Measurements from ENCODE around the gene GPR84. TPM values are rescaled to one million over a fixed set of nuclear protein-coding genes. Genes with fewer than 3 reads are reported as not detected.

The GPR84 gene
- total RNA-seq, 1 donor from 2014 or later = not detected

DNA sequence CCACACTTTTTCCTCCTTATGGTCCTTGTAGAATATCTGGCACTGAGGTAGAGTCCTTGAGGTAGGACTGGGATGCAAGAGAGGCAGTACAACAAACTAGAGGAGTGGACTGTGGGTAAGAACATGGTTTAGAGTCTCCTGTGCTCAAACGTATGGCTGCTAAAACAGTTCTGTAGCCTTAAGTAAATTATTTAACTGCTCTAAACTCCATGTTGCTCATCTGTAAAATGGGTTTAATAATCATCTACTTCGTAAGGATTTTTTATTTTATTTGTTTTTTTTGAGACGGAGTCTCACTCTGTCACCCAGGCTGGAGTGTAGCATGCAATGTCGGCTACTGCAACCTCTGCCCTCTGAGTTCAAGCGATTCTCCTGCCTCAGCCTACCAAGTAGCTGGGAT is 42.9 kb downstream of the GPR84 start:
- no peaks in the 10 kb centered on the region for H3K27me3 ChIP-seq
- H3K9me3 ChIP-seq = no peaks in the 10 kb centered on the region
- H3K4me3 ChIP-seq = no peak overlapping the region
- intact Hi-C loops (cut with DNase I) = no loop called here
- TF ChIP-seq, protein P1, sequence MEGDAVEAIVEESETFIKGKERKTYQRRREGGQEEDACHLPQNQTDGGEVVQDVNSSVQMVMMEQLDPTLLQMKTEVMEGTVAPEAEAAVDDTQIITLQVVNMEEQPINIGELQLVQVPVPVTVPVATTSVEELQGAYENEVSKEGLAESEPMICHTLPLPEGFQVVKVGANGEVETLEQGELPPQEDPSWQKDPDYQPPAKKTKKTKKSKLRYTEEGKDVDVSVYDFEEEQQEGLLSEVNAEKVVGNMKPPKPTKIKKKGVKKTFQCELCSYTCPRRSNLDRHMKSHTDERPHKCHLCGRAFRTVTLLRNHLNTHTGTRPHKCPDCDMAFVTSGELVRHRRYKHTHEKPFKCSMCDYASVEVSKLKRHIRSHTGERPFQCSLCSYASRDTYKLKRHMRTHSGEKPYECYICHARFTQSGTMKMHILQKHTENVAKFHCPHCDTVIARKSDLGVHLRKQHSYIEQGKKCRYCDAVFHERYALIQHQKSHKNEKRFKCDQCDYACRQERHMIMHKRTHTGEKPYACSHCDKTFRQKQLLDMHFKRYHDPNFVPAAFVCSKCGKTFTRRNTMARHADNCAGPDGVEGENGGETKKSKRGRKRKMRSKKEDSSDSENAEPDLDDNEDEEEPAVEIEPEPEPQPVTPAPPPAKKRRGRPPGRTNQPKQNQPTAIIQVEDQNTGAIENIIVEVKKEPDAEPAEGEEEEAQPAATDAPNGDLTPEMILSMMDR (IDR thresholded peaks at IDR 0.05) = no peak
- TF ChIP-seq POLR2AphosphoS5 (IDR thresholded peaks at IDR 0.05; ENCODE audit: insufficient read depth in 1 of 2, low read depth in 1 of 2) (no peak), POLR2A (IDR thresholded peaks at IDR 0.05) (no peak)
- peaks cover 9% of the 10 kb centered on the region for H3K4me1 ChIP-seq
- no peak overlapping the region for H3K27ac ChIP-seq
- no peak for DNase-seq (ENCODE audit: extremely low spot score in 2 of 2)
- H3K36me3 ChIP-seq = no peaks in the 10 kb centered on the region

MicroRNAs within 50 kb of the gene (microRNA counts, 767-probe panel; counts per million panel counts)
- 5,178 to 5,609 counts per million in 2 donors for microRNA hsa-miR-148b-3p

Small RNA genes lying within 50 kb of the gene (microRNA-seq; reads per million reads assigned to microRNA genes)
- 136 reads per million, percentile 57 among the genes with 10 or more reads in this experiment for gene MIR148B (ENCODE audit: borderline number of aligned reads, borderline replicate concordance)

Small RNA genes lying within 50 kb of the gene (small RNA-seq; reads per million reads assigned to genes)
- gene MIR148B = 25.4 reads per million, percentile 95 among the genes with 10 or more reads in this experiment
- gene RN7SL744P = not detected
- not detected for gene RNU6-950P

Other genes with a start within 250 kb of the GPR84 start
- gene SMUG1, start 175.5 kb downstream of the GPR84 start, total RNA-seq = 16.5 TPM
- 21.6 TPM for gene CBX5, start 84.4 kb downstream of the GPR84 start, total RNA-seq
- 521 TPM for gene HNRNPA1, start 83.8 kb downstream of the GPR84 start, total RNA-seq
- gene NFE2, start 63.5 kb downstream of the GPR84 start, total RNA-seq = not detected
- 47.6 TPM for gene COPZ1, start 39.4 kb downstream of the GPR84 start, total RNA-seq
- gene ZNF385A, start 20.2 kb upstream of the GPR84 start, total RNA-seq = 38.8 TPM
- gene ITGA5, start 54.8 kb upstream of the GPR84 start, total RNA-seq = 95.0 TPM
- 2.7 TPM for gene GTSF1, start 109.1 kb upstream of the GPR84 start, total RNA-seq
- gene NCKAP1L, start 133.3 kb upstream of the GPR84 start, total RNA-seq = 10.8 TPM
- gene PDE1B, start 185.1 kb upstream of the GPR84 start, total RNA-seq = 9.6 TPM
- gene PPP1R1A, start 224.2 kb upstream of the GPR84 start, total RNA-seq = 10.8 TPM

All from vagina (tissue), 2 donors.